Measurements from ENCODE around the gene RSRC1.

RSRC1 gene

GRCh38 chr3:158455406-158455805, 345.5 kb downstream of the RSRC1 start:
- TF ChIP-seq CTCF (IDR thresholded peaks at IDR 0.05; ENCODE audit: low read depth, low read length, missing control alignments): no peak
- in situ Hi-C loops (cut with HindIII; ENCODE audit: low pct_ligation_motif_present, low sequenced_read_pairs): no loop called here

GRCh38 chr3:158456114-158456513, 346.2 kb downstream of the RSRC1 start:
- Histone ChIP-seq H3K36me3 (replicated peaks) (no peaks in the 10 kb centered on the region), H3K27ac (no peak overlapping the region), H3K27me3 (replicated peaks) (no peaks in the 10 kb centered on the region), H3K4me3 (ENCODE audit: low read depth, low read length) (no peak overlapping the region)
- in situ Hi-C loops (cut with HindIII; ENCODE audit: low pct_ligation_motif_present, low sequenced_read_pairs): no loop called here
- DNase-seq: no peak
- no peak for TF ChIP-seq CTCF (IDR thresholded peaks at IDR 0.05; ENCODE audit: low read depth, low read length, missing control alignments)

More at GRCh38 chr3:158455406-158455805, 345.5 kb downstream of the RSRC1 start:
- no peak overlapping the region for H3K27ac ChIP-seq
- DNase-seq: no peak
- H3K27me3 ChIP-seq (replicated peaks): no peaks in the 10 kb centered on the region
- no peaks in the 10 kb centered on the region for H3K36me3 ChIP-seq (replicated peaks)
- H3K4me3 ChIP-seq (ENCODE audit: low read depth, low read length): no peak overlapping the region

GRCh38 chr3:158458464-158458863, 348.6 kb downstream of the RSRC1 start:
- in situ Hi-C loops (cut with HindIII; ENCODE audit: low pct_ligation_motif_present, low sequenced_read_pairs): no loop called here
- no peaks in the 10 kb centered on the region for H3K36me3 ChIP-seq (replicated peaks)

GRCh38 chr3:158460926-158461325, 351.0 kb downstream of the RSRC1 start:
- no peak for DNase-seq
- TF ChIP-seq CTCF (IDR thresholded peaks at IDR 0.05; ENCODE audit: low read depth, low read length, missing control alignments): no peak
- Histone ChIP-seq H3K27me3 (replicated peaks) (no peaks in the 10 kb centered on the region), H3K36me3 (replicated peaks) (no peaks in the 10 kb centered on the region), H3K4me3 (ENCODE audit: low read depth, low read length) (no peak overlapping the region), H3K27ac (no peak overlapping the region)
- in situ Hi-C loops (cut with HindIII; ENCODE audit: low pct_ligation_motif_present, low sequenced_read_pairs): no loop called here

More at GRCh38 chr3:158458464-158458863, 348.6 kb downstream of the RSRC1 start:
- TF ChIP-seq CTCF (IDR thresholded peaks at IDR 0.05; ENCODE audit: low read depth, low read length, missing control alignments): no peak
- no peaks in the 10 kb centered on the region for H3K27me3 ChIP-seq (replicated peaks)
- no peak for DNase-seq
- H3K4me3 ChIP-seq (ENCODE audit: low read depth, low read length): no peak overlapping the region
- H3K27ac ChIP-seq: no peak overlapping the region

- no peak for DNase-seq
- in situ Hi-C loops (cut with HindIII; ENCODE audit: low pct_ligation_motif_present, low sequenced_read_pairs): no loop called here
- Histone ChIP-seq H3K36me3 (replicated peaks) (no peaks in the 10 kb centered on the region), H3K27ac (no peak overlapping the region), H3K27me3 (replicated peaks) (no peaks in the 10 kb centered on the region), H3K4me3 (ENCODE audit: low read depth, low read length) (no peak overlapping the region)
- TF ChIP-seq CTCF (IDR thresholded peaks at IDR 0.05; ENCODE audit: low read depth, low read length, missing control alignments): no peak
Measured at GRCh38 chr3:158463556-158463955, 353.7 kb downstream of the RSRC1 start.

GRCh38 chr3:158465074-158465473, 355.2 kb downstream of the RSRC1 start:
- H3K4me3 ChIP-seq (ENCODE audit: low read depth, low read length): no peak overlapping the region
- H3K27me3 ChIP-seq (replicated peaks): no peaks in the 10 kb centered on the region
- DNase-seq: no peak
- in situ Hi-C loops (cut with HindIII; ENCODE audit: low pct_ligation_motif_present, low sequenced_read_pairs): no loop called here
- no peak overlapping the region for H3K27ac ChIP-seq
- no peak for TF ChIP-seq CTCF (IDR thresholded peaks at IDR 0.05; ENCODE audit: low read depth, low read length, missing control alignments)
- H3K36me3 ChIP-seq (replicated peaks): no peaks in the 10 kb centered on the region

Measured in brain microvascular endothelial cell (primary cell).